Glutamatergic neuron (in vitro differentiated cells): ENCODE results near the gene ABCA3. TPM values are rescaled to one million over a fixed set of nuclear protein-coding genes. Genes with fewer than 3 reads are reported as not detected.

Experiments used
- DNase-seq: peaks from one replicate; pipeline ENCODE4 v3.0.0; 2022
- H3K27ac Mint-ChIP-seq: one replicate; pipeline ENCODE4 v1.8.0; 2020; ENCODE audit warnings: mild to moderate bottlenecking, mixed read lengths, inconsistent platforms; ENCODE audit not compliant: unreplicated experiment
- H3K27me3 Mint-ChIP-seq: one replicate; pipeline ENCODE4 v1.8.0; 2020; ENCODE audit warnings: mild to moderate bottlenecking, moderate library complexity, mixed read lengths, inconsistent platforms; ENCODE audit not compliant: unreplicated experiment
- H3K36me3 Mint-ChIP-seq: one replicate; pipeline ENCODE4 v1.8.0; 2020; ENCODE audit warnings: mild to moderate bottlenecking, mixed read lengths, inconsistent platforms; ENCODE audit not compliant: unreplicated experiment
- H3K4me1 Mint-ChIP-seq: one replicate; pipeline ENCODE4 v1.8.0; 2020; ENCODE audit warnings: mild to moderate bottlenecking, low read depth, mixed read lengths, inconsistent platforms; ENCODE audit not compliant: unreplicated experiment
- H3K4me3 Mint-ChIP-seq: one replicate; pipeline ENCODE4 v1.8.0; 2020; ENCODE audit warnings: mild to moderate bottlenecking, mixed read lengths, inconsistent platforms; ENCODE audit not compliant: unreplicated experiment
- H3K9me3 Mint-ChIP-seq: one replicate; pipeline ENCODE4 v1.8.0; 2020; ENCODE audit warnings: mild to moderate bottlenecking, moderate library complexity, mixed read lengths, inconsistent platforms; ENCODE audit not compliant: unreplicated experiment
- total RNA-seq: library from RNA; stranded (reverse); fragmentation: NEBNext Ultra II Directional; extraction: Animal tissue kit (Norgen Biotek cat#: 25700); gene quantifications from one replicate; pipeline ENCODE4 v1.2.1, GENCODE V29; 2021; ENCODE audit not compliant: unreplicated experiment
- TF ChIP-seq, protein P1 (sequence below): fragments of 200-600 bp; sonication (generic); IDR thresholded peaks from one replicate; pipeline ENCODE4 v1.5.0; 2021; ENCODE audit not compliant: partially characterized antibody, unreplicated experiment

The ABCA3 gene
- total RNA-seq, 1 donor from 2014 or later, result 110 TPM

DNA sequence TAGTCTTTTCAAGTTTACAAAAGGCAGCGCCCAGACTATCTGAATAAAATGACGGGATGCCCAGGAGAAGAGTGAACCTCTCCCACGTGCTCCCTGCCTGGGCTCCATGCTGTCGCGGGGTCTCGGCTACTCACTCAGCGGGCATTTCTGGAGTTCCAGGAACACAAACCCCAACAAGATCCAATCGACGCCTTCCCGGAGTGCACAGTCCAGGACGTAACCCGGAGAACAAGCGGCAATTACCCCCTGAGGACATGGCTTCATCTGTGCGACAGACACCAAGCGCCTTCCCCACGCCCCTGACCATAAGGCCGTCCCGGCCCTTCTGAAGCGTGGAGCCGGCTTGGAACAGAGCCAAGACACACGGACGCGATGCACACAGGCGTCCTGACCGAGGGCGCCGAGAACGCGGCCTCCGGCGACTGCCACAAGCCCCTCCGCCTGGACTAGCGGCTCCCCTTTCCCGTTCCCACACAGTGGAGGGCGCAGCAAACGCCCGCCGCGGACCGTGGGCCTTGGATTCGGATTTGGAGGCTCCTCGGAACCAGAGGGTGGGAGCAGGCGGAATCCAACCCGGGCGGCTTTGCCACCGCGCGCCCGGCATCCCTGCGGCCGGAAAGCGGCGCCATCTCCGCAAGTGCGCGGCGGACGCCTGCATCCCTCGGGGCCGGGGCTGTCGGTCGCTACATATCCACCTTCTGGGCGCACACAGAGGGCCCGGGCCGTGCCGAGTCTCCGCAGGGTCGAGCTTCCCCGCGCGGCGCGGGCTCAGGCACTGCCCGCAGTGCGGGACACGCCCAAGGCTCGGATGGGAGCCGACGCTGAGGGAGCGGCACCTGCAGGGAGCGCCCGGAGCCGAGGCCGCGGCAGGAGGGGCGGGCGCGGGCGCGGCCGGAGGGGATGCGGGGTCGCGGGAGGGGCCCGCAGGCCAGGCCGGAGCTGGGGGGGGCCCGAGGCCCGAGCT lies 725 bp downstream of the ABCA3 start:
- Mint-ChIP-seq H3K27me3 (peaks cover 12% of the 10 kb centered on the region), H3K27ac (peak overlapping the region; percentile 85)

DNA sequence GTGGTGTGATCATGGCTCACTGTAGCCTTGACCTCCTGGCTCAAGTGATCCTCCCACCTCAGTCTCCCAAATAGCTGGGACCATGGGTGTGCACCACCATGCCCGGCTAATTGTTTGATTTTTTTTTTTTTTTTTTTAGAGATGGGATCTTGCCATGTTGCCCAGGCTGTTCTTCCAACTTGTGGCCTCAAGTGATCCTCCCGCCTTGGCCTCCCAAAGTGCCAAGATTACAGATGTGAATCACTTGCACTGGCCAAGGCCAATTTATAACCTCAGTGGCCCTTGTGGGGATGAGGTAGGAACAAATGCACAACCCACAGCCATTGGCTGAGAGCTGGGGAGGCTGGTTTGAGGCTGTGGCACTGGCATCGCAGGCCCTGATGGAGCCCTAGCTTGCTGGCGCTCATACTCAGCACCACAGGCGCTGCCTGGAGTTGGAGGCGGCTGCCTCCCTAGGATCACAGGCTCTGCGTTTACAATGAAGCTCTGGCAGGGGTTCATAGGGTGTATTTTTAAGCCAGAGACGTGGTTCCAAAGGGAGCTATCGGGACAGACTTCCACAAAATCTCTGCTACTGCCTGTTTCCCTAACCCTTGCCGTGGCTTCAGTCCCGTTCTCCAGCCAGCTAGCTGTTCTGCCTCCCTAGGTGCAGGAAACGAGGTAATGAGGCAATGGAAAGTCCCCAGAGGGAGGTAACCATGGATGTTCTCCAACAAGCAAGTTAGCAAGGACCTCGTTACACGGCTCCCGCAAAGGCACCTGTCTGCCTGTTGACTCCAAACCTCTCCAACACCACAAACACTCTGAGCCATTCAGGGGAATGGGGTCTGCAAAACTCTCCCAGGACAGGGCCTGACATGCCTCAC lies 2.9 kb downstream of the ABCA3 start:
- Mint-ChIP-seq H3K9me3 (peaks cover 7% of the 10 kb centered on the region), H3K36me3 (no peaks in the 10 kb centered on the region), H3K4me1 (peaks cover 16% of the 10 kb centered on the region), H3K27ac (no peak overlapping the region), H3K4me3 (peak overlapping the region; percentile 79), H3K27me3 (peaks cover 9% of the 10 kb centered on the region)
- no peak for DNase-seq
- TF ChIP-seq, protein P1, sequence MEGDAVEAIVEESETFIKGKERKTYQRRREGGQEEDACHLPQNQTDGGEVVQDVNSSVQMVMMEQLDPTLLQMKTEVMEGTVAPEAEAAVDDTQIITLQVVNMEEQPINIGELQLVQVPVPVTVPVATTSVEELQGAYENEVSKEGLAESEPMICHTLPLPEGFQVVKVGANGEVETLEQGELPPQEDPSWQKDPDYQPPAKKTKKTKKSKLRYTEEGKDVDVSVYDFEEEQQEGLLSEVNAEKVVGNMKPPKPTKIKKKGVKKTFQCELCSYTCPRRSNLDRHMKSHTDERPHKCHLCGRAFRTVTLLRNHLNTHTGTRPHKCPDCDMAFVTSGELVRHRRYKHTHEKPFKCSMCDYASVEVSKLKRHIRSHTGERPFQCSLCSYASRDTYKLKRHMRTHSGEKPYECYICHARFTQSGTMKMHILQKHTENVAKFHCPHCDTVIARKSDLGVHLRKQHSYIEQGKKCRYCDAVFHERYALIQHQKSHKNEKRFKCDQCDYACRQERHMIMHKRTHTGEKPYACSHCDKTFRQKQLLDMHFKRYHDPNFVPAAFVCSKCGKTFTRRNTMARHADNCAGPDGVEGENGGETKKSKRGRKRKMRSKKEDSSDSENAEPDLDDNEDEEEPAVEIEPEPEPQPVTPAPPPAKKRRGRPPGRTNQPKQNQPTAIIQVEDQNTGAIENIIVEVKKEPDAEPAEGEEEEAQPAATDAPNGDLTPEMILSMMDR, result no peak

More for the DNA sequence above, 725 bp downstream of the ABCA3 start:
- peak overlapping the region; percentile 88 for H3K4me3 Mint-ChIP-seq
- H3K9me3 Mint-ChIP-seq, result peaks cover 7% of the 10 kb centered on the region
- peak; percentile 84 for DNase-seq
- no peaks in the 10 kb centered on the region for H3K36me3 Mint-ChIP-seq
- TF ChIP-seq, protein P1, result no peak
- H3K4me1 Mint-ChIP-seq, result peaks cover 16% of the 10 kb centered on the region

DNA sequence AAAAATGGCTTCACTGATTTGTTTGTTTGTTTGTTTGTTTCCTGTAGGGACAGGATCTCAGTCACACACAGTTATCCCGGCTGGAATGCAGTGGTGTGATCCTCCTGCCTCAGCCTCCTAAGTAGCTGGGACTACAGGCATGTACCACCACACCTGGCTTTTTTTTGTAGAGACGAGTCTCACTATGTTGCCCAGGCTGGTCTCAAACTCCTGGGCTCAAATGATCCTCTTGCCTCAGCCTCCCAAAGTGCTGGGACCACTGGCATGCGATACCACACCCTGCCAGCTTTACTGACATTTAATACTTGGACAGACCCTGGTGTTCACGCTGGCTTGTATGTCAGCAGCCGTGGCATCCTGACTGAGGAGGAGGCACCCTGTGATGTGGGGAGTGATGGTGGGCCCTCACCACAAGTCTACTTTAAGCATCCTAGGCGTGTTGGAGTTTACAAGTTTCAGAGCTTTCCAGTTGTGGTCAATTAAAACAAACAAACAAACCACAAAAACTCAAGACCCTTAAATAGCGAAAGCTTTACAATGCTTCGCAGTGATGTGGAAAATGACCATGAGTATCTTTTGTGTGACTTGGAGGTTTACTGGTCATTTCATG lies 5.1 kb downstream of the ABCA3 start:
- DNase-seq, result no peak
- H3K27ac Mint-ChIP-seq, result no peak overlapping the region
- H3K36me3 Mint-ChIP-seq, result peaks cover 5% of the 10 kb centered on the region
- peaks cover 8% of the 10 kb centered on the region for H3K27me3 Mint-ChIP-seq
- TF ChIP-seq, protein P1, result no peak
- peaks cover 12% of the 10 kb centered on the region for H3K9me3 Mint-ChIP-seq
- peaks cover 16% of the 10 kb centered on the region for H3K4me1 Mint-ChIP-seq
- H3K4me3 Mint-ChIP-seq, result no peak overlapping the region

DNA sequence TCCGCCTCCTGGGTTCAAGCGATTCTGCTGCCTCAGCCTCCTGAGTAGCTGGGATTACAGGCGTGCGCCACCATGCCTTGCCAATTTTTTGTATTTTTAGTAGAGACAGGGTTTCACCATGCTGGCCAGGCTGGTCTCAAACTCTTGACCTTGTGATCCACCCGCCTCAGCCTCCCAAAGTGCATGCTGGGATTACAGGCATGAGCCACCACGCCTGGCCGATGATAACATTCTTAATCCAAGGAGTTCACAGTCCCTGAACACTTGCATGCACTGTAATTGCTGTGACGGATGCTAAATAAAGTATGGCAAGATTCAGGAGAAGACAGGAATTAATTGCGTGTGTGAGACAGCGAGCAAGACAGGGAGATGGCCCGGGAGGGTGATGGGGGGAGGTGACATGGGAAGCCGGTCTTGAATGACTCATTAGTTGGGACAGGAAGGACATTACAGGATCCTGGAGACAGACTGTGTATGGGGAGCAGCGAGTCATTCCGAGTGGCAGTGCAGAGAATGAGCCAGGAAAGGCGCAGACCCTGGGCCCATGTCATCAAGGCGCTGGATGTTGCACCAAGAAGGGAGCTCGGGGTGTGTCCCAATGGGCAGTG lies 6.7 kb downstream of the ABCA3 start:
- Mint-ChIP-seq H3K27me3 (peaks cover 5% of the 10 kb centered on the region), H3K4me1 (peaks cover 10% of the 10 kb centered on the region), H3K9me3 (peaks cover 9% of the 10 kb centered on the region), H3K27ac (no peak overlapping the region), H3K4me3 (peak overlapping the region; percentile 2), H3K36me3 (peaks cover 9% of the 10 kb centered on the region)
- no peak for DNase-seq
- TF ChIP-seq, protein P1, result no peak
